HL-60 (cell line): ENCODE measurements around the gene FLYWCH1.

Experiments
- CTCF ChIP-seq: IDR thresholded peaks from one replicate; pipeline ENCODE4 v1.5.1; 2011; ENCODE audit warnings: low read length, control low read depth, inconsistent platforms; ENCODE audit not compliant: insufficient read depth
- TF ChIP-seq, protein P1 (sequence below): IDR thresholded peaks from 2 replicates; pipeline ENCODE4 v1.6.1; 2012; ENCODE audit warnings: low read depth; ENCODE audit not compliant: insufficient replicate concordance

GRCh38 chr16:2912330-2913199, 834 bp downstream of the FLYWCH1 start:
- TF ChIP-seq CTCF = no peak
- TF ChIP-seq, protein P1, sequence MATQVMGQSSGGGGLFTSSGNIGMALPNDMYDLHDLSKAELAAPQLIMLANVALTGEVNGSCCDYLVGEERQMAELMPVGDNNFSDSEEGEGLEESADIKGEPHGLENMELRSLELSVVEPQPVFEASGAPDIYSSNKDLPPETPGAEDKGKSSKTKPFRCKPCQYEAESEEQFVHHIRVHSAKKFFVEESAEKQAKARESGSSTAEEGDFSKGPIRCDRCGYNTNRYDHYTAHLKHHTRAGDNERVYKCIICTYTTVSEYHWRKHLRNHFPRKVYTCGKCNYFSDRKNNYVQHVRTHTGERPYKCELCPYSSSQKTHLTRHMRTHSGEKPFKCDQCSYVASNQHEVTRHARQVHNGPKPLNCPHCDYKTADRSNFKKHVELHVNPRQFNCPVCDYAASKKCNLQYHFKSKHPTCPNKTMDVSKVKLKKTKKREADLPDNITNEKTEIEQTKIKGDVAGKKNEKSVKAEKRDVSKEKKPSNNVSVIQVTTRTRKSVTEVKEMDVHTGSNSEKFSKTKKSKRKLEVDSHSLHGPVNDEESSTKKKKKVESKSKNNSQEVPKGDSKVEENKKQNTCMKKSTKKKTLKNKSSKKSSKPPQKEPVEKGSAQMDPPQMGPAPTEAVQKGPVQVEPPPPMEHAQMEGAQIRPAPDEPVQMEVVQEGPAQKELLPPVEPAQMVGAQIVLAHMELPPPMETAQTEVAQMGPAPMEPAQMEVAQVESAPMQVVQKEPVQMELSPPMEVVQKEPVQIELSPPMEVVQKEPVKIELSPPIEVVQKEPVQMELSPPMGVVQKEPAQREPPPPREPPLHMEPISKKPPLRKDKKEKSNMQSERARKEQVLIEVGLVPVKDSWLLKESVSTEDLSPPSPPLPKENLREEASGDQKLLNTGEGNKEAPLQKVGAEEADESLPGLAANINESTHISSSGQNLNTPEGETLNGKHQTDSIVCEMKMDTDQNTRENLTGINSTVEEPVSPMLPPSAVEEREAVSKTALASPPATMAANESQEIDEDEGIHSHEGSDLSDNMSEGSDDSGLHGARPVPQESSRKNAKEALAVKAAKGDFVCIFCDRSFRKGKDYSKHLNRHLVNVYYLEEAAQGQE = no peak
